ENCODE measurements around the gene GPR27.

DNA sequence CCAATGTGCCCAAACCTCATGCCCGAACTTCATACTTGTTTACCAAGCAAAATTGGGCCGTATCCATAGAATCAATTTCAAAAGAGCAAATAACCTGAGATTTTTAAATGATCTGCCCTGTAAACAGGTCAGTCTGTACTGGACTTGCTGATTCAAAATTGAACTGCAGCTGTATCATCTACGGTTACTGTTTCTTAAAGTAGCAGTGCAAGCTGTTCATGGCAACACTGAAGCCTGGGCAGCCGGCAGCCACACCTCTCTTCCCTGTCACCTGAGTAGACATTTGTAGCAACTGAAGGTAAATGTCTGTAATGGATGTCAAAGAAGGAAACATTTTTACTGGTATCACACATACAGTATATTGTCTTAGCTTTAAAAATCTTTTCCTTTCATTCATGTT lies 39.1 kb upstream of the GPR27 start:
- TF ChIP-seq, protein P1, sequence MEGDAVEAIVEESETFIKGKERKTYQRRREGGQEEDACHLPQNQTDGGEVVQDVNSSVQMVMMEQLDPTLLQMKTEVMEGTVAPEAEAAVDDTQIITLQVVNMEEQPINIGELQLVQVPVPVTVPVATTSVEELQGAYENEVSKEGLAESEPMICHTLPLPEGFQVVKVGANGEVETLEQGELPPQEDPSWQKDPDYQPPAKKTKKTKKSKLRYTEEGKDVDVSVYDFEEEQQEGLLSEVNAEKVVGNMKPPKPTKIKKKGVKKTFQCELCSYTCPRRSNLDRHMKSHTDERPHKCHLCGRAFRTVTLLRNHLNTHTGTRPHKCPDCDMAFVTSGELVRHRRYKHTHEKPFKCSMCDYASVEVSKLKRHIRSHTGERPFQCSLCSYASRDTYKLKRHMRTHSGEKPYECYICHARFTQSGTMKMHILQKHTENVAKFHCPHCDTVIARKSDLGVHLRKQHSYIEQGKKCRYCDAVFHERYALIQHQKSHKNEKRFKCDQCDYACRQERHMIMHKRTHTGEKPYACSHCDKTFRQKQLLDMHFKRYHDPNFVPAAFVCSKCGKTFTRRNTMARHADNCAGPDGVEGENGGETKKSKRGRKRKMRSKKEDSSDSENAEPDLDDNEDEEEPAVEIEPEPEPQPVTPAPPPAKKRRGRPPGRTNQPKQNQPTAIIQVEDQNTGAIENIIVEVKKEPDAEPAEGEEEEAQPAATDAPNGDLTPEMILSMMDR (conservative IDR thresholded peaks at IDR 0.05; ENCODE audit: low read length): no peak
- TF ChIP-seq EZH2phosphoT487 (IDR thresholded peaks at IDR 0.05; ENCODE audit: borderline replicate concordance): no peak
